HG03135 (cell line): Measurements from ENCODE around the gene DAAM1.

Source experiments
- ATAC-seq: cut with Tn5 transposase; IDR thresholded peaks from one replicate; pipeline ENCODE4 v1.9.1; 2021; ENCODE audit warnings: mild to moderate bottlenecking, moderate library complexity; ENCODE audit not compliant: unreplicated experiment

Gene DAAM1

GRCh38 chr14:59309291-59309900 is 120.9 kb downstream of the DAAM1 start:
- no peak for ATAC-seq

GRCh38 chr14:59310633-59311032 is 122.2 kb downstream of the DAAM1 start:
- ATAC-seq, result no peak

- no peak for ATAC-seq
Measured at GRCh38 chr14:59311723-59312122, 123.3 kb downstream of the DAAM1 start.

- peak; percentile 68 for ATAC-seq
Measured at GRCh38 chr14:59313144-59313651, 124.7 kb downstream of the DAAM1 start.

DNA sequence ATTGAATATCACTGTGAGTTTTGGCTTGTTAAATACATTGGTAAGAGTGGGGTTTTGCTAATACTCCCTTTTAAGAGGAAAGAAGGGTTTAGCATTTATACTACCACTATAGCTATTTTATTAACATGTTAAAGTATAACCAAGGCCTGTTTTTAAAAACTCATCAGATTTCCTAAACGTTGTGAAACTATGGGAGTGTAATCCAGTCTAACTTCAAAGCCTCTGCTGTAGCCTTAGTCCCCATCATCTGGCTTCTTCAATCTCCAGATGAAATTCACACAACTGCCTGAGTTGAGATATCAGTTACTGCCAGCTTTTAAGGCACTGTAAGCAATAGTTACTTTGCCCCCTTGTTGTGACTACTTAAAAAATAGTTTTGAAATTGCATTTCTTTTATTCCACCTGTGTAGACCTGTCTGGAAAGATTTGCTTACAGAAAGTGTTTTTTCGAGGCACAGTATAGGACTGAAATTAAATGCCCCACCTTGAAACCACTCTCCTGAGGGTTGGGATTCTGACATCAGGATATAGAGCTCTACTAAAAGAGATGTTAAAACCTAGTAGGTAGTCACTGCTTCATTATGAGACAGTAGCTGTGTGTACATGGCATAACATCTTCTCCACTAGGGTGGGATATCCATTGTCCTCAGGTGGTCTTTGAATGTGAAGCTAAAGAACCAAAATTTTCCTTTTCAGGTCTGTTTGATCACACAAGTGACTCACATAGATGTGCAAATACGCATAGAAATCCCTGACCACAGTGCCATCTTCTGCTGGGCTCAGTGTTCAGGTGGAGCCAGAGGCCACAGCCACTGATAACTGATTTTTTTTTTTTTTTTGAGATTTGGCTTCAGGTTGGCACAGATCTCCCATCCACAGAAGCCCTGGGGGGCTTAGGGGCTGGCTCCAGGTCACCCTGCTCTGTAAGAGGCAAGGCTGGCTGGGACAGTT is 125.5 kb downstream of the DAAM1 start:
- no peak for ATAC-seq

- no peak for ATAC-seq
Measured at GRCh38 chr14:59314953-59315599, 126.6 kb downstream of the DAAM1 start.

- ATAC-seq, result no peak
Measured at GRCh38 chr14:59316151-59316830, 127.8 kb downstream of the DAAM1 start.

DNA sequence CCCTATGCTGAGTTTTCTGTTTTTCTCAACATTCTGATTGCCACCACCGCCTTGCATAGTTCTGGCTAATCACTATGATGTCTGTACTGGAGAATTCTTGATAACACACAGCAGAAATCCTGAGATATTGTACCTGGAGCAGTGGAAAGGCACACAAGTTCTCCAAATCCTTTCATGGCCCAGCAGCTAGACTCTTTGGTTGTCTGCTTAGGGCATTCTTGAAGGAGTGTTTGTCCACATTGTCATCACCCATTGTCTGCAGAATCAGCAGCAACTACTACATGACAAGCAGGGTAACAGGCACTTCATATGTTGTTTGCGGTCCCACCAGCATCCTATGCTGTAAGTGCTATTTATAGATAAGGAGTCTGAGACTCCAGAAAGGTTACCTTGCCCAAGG is 128.9 kb downstream of the DAAM1 start:
- ATAC-seq, result no peak

- no peak for ATAC-seq
Measured at GRCh38 chr14:59317798-59318505, 129.5 kb downstream of the DAAM1 start.

- no peak for ATAC-seq
Measured at GRCh38 chr14:59318908-59319307, 130.4 kb downstream of the DAAM1 start.

- no peak for ATAC-seq
Measured at GRCh38 chr14:59320361-59320760, 131.9 kb downstream of the DAAM1 start.

GRCh38 chr14:59320763-59321625 is 132.5 kb downstream of the DAAM1 start:
- ATAC-seq, result no peak

DNA sequence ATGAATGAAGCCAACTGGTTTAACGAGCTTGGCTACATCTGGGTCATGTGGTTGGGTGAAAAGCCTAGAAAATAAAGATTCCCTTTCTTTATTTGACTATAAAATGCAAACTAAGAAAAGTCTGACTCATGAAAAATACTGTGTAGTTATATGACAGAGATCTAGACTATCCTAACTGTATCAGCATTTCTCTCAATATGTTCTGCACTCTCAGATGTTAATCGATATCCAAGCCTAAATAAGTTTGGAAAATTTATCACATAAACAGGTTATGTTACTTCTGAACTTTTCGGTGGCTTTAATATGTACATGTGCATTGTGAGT is 133.1 kb downstream of the DAAM1 start:
- no peak for ATAC-seq

DNA sequence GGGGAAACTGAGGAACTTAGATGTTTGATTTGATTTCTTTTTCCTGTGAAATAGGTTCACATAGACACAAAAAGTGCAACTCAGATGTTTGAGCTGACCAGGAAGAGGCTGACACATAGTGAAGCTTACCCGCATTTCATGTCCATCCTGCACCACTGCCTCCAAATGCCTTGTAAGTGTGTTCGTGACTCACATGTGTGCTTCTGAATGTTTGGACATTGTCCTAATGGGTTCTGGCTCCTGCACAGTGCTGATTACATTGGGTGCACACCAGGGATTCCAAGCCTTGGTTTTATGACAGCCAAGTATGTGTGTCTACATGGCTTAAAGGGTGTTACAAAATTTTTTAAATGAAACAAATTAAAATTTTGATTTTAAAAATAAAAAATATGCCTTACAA is 137.4 kb downstream of the DAAM1 start:
- no peak for ATAC-seq

DNA sequence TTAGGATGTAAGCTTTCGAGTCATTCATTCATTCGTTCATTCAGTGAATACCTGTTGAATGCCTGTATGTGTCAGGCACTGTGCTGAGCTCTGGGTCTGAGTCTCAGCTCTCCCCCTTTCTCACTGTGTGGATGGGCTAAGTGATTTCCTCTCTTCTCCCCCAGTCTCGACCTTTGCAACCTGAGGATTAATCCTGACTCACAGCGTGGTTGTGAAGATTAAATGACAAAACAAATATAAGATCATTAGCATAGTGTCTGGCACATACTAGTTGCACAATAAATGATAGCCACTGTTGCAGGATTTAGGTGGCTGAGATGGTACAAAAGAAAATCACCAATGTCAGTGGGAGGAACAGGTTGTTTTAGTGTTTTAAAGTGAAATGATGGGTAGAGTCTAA is 140.0 kb downstream of the DAAM1 start:
- no peak for ATAC-seq

DNA sequence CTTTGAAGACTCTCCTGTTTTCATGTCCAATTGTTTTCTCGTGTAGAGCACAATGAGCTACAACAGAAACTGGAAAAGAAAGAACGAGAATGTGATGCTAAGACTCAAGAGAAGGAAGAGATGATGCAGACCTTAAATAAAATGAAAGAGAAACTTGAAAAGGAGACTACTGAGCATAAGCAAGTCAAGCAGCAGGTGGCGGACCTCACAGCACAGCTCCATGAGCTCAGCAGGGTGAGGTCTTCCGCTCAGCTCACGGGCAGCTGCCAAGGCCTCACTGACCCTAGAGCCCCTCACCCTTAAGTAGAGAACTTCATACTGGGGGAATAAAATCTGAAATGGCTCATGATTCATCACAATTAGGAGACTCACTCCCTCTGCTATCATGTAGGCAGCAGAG is 142.0 kb downstream of the DAAM1 start:
- no peak for ATAC-seq

GRCh38 chr14:59331217-59331616 is 142.8 kb downstream of the DAAM1 start:
- no peak for ATAC-seq

GRCh38 chr14:59332727-59333126 is 144.3 kb downstream of the DAAM1 start:
- no peak for ATAC-seq

DNA sequence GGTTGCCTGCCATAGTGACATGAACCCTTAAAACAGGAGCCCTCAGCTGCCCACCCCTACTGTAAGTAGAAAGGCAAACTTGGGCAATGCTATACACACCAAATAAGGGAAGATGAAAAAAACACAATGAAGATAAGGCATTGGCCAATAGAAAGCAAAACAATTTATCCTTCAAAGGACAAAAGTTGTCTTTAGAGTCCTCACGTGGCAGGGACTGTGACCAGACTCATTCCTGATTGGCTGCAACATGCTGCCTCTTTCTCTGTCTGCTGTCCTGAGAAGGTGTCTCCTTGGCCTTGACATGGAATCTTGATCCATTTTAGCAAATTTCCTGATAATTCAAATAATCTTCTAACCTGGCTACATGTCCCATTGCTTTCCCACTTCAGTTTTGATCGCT is 144.8 kb downstream of the DAAM1 start:
- ATAC-seq, result no peak

GRCh38 chr14:59333668-59334067 is 145.2 kb downstream of the DAAM1 start:
- ATAC-seq, result no peak
